GM12864 (cell line): ENCODE measurements around the gene CAV2.

Experiments
- DNase-seq: peaks from one replicate; pipeline ENCODE4 v3.0.0-alpha.2; 2011; ENCODE audit warnings: low read depth
- H3K4me3 ChIP-seq: 2 replicates; pipeline ENCODE4 v1.5.1; 2011; ENCODE audit warnings: mild to moderate bottlenecking, low read depth, low read length, control low read depth
- CTCF ChIP-seq: IDR thresholded peaks from 2 replicates; pipeline ENCODE4 v1.5.1; 2011; ENCODE audit warnings: low read depth, mild to moderate bottlenecking, moderate library complexity, low read length, control low read depth, inconsistent platforms; ENCODE audit errors: missing control alignments

CAV2 gene

DNA sequence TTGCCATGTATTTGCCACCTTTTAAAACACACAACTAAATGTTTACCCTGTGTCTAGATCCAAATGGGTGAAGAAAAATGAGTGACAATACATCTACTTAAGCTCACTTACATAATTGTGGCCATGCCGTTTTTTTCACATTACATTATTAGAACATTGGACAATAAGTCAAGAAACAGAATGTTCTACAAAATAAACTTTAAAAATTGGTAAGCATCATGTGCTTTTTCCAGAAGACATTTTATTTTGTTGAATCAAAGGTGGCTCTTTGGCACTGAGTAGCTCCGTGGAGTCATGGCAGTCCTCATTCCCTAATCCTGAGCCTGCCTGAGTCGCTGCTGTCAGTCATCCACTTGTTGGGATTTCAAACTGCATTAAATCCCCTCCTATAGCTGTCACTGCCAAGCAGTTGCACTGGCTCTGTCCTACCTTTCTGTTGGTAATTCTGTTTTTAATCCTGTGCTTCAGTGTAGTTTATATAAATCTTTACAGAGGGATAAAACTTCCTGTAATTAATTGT lies 57.6 kb downstream of the CAV2 start:
- no peak overlapping the region for H3K4me3 ChIP-seq
- no peak for TF ChIP-seq CTCF
- DNase-seq, result no peak

- TF ChIP-seq CTCF, result no peak
- H3K4me3 ChIP-seq, result no peak overlapping the region
- no peak for DNase-seq
These were observed 58.4 kb downstream of the CAV2 start for GRCh38 chr7:116557901-116558300.
